GM12878 (cell line): ENCODE results near the gene PPP1CA. TPM values are rescaled to one million over a fixed set of nuclear protein-coding genes. Genes with fewer than 3 reads are reported as not detected.
A peak's percentile ranks its signal among the peaks of the same experiment; 100 is the strongest.

Experiments used
- ATAC-seq: fragments of 200-7000 bp; cut with Tn5 transposase; 3 replicates; pipeline ENCODE4 v1.9.1; 2020; ENCODE audit warnings: mild to moderate bottlenecking, moderate library complexity
- BruUV-seq: library from RNA; stranded (reverse); fragments of 400-500 nt; replicated peaks from 2 replicates; lab custom pipeline; 2021; lab: Mats Ljungman, UMichigan
- CTCF ChIA-PET: fragments of 300-600 bp; sonication (Branson Sonifier 250); formaldehyde crosslinking; extraction: SDS; loops from one replicate; lab custom pipeline; 2021; ENCODE audit warnings: inconsistent platforms; lab: Yijun Ruan, JAX
- POLR2A ChIA-PET: fragments of 350-600 bp; formaldehyde crosslinking; extraction: SDS; loops from one replicate; lab custom pipeline; 2021; ENCODE audit warnings: inconsistent platforms; lab: Charles Lee
- RAD21 ChIA-PET: fragments of 300-600 bp; sonication (Branson Sonifier 250); formaldehyde crosslinking; loops from one replicate; lab custom pipeline; 2023; ENCODE audit warnings: antibody characterized with exemption; ENCODE audit not compliant: unreplicated experiment; lab: Charles Lee
- SMC1A ChIA-PET: fragments of 300-600 bp; sonication (Branson Sonifier 250); formaldehyde crosslinking; loops from one replicate; lab custom pipeline; 2023; ENCODE audit not compliant: unreplicated experiment, uncharacterized antibody; lab: Charles Lee
- DNase-seq: peaks from one replicate; pipeline ENCODE4 v3.0.0-alpha.2; 2011; ENCODE audit warnings: low read depth, low spot score
- FAIRE-seq: peaks from 3 replicates; lab custom pipeline; 2011; peaks lifted over from hg19 to GRCh38; lab: Jason Lieb, UNC
- H2AFZ ChIP-seq: 2 replicates; pipeline ENCODE4 v1.6.0; 2011; ENCODE audit warnings: low read depth, low read length, control low read depth; ENCODE audit not compliant: control insufficient read depth
- H3K27ac ChIP-seq: 2 replicates; pipeline ENCODE4 v1.5.1; 2011; ENCODE audit warnings: control low read depth; ENCODE audit not compliant: control insufficient read depth, insufficient read depth
- H3K27me3 ChIP-seq, 2 experiments: replicated peaks in 1 of 2; 2 replicates each; pipeline versions ENCODE4 v1.6.0 to v1.6.1; 2011; ENCODE audit warnings: low read length in 1 of 2; ENCODE audit not compliant: control insufficient read depth in 2 of 2, insufficient read depth in 2 of 2
- H3K36me3 ChIP-seq, 2 experiments: 2 replicates each; pipeline ENCODE4 v1.5.1; 2011; ENCODE audit warnings: low read length in 1 of 2; ENCODE audit not compliant: control insufficient read depth in 2 of 2, insufficient read depth in 2 of 2
- H3K4me1 ChIP-seq: 2 replicates; pipeline ENCODE4 v1.6.1; 2011; ENCODE audit warnings: mild to moderate bottlenecking, low read length, moderate library complexity, mixed read lengths; ENCODE audit not compliant: control insufficient read depth, insufficient read depth
- H3K4me2 ChIP-seq: 2 replicates; pipeline ENCODE4 v1.6.0; 2011; ENCODE audit warnings: control low read depth; ENCODE audit not compliant: control insufficient read depth, insufficient read depth
- H3K4me3 ChIP-seq: fragments of 200-600 bp; sonication (generic); 2 replicates; pipeline ENCODE4 v1.5.1; 2016
- H3K79me2 ChIP-seq: 2 replicates; pipeline ENCODE4 v1.6.0; 2011; ENCODE audit warnings: low read length; ENCODE audit not compliant: control insufficient read depth, insufficient read depth
- H3K9ac ChIP-seq: 2 replicates; pipeline ENCODE4 v1.8.0; 2011; ENCODE audit warnings: low read length, control low read depth, mixed read lengths; ENCODE audit not compliant: control insufficient read depth, insufficient read depth
- H3K9me3 ChIP-seq: replicated peaks from 3 replicates; pipeline ENCODE4 v1.5.1; 2011; ENCODE audit warnings: mild to moderate bottlenecking, low read length; ENCODE audit not compliant: control insufficient read depth, insufficient read depth
- H4K20me1 ChIP-seq: 2 replicates; pipeline ENCODE4 v1.6.0; 2011; ENCODE audit not compliant: control insufficient read depth, insufficient read depth
- EZH2 ChIP-seq: IDR thresholded peaks from 2 replicates; pipeline ENCODE4 v1.6.1; 2012; ENCODE audit warnings: low read depth, mild to moderate bottlenecking, control low read depth, inconsistent platforms, low read length, borderline replicate concordance; ENCODE audit not compliant: control insufficient read depth
- HDGF ChIP-seq: fragments of 450-650 bp; IDR thresholded peaks from 2 replicates; pipeline ENCODE4 v1.6.1; 2016; ENCODE audit warnings: antibody characterized with exemption
- IKZF1 ChIP-seq: fragments of 450-650 bp; conservative IDR thresholded peaks from 2 replicates; pipeline ENCODE4 v1.6.1; 2017; ENCODE audit warnings: antibody characterized with exemption, mild to moderate bottlenecking
- NBN ChIP-seq: fragments of 450-650 bp; IDR thresholded peaks from 2 replicates; pipeline ENCODE4 v1.6.1; 2016
- PAX5 ChIP-seq: IDR thresholded peaks from 2 replicates; pipeline ENCODE4 v1.6.1; 2011; ENCODE audit warnings: low read depth, low read length, borderline replicate concordance
- POLR2AphosphoS5 ChIP-seq: IDR thresholded peaks from 2 replicates; pipeline ENCODE4 v1.6.1; 2011; ENCODE audit warnings: mild to moderate bottlenecking, low read length, inconsistent platforms
- RAD21 ChIP-seq: IDR thresholded peaks from 2 replicates; pipeline ENCODE4 v1.6.1; 2011; ENCODE audit warnings: mild to moderate bottlenecking, low read depth, low read length, moderate library complexity; ENCODE audit not compliant: insufficient read depth
- RCOR1 ChIP-seq: conservative IDR thresholded peaks from 2 replicates; pipeline ENCODE4 v1.6.1; 2012; ENCODE audit warnings: low read depth, low read length, improper control_type of control experiment
- USF1 ChIP-seq: IDR thresholded peaks from 2 replicates; pipeline ENCODE4 v1.6.1; 2011; ENCODE audit warnings: borderline replicate concordance, low read depth, mild to moderate bottlenecking, moderate library complexity, mixed read lengths, low read length; ENCODE audit not compliant: insufficient read depth; ENCODE audit errors: extremely low read length
- ZNF687 ChIP-seq: fragments of 450-650 bp; IDR thresholded peaks from 2 replicates; pipeline ENCODE4 v1.6.1; 2017; ENCODE audit warnings: mild to moderate bottlenecking, moderate library complexity
- WGBS: methylation state at CpG from one replicate; pipeline ENCODE4 v1.1.6; 2016; ENCODE audit warnings: low lambda C conversion rate; ENCODE audit not compliant: insufficient replicate concordance, insufficient coverage; ENCODE audit errors: missing lambda C conversion rate; 5-methylcytosine and 5-hydroxymethylcytosine counted together
- in situ Hi-C: fragments of 300-500 bp; cut with MboI; formaldehyde crosslinking; loops from 9 replicates; pipeline ENCODE4 v1.14.3; 2018; ENCODE audit warnings: mixed read lengths
- intact Hi-C: fragments of 100-400 bp; cut with micrococcal nuclease; formaldehyde crosslinking; loops from one replicate; pipeline ENCODE4 v1.14.2; 2022; ENCODE audit not compliant: unreplicated experiment
- polyA plus RNA-seq, 11 experiments: library from polyadenylated mRNA; depleted of rRNA in 4 of 11; unstranded in 6 of 11; stranded (reverse) in 5 of 11; fragments of >200 nt; fragmentation: Nextera tagmentation in 4 of 11; fragmentation: Illumina TruSeq in 1 of 11; extraction: Ambion mirVana in 4 of 11; extraction: Trizol in 1 of 11; gene quantifications; 1 replicate in 1 of 11; 2 replicates in 10 of 11; pipeline versions ENCODE4 v1.2.1 to v1.2.3, GENCODE V29; 2011 to 2016; ENCODE audit warnings: inconsistent platforms in 2 of 11, missing spikeins in 2 of 11, low read depth in 1 of 11
- total RNA-seq, 4 experiments: library from RNA; depleted of rRNA in 3 of 4; stranded (reverse); fragments of >200 nt in 3 of 4; fragmentation: Illumina TruSeq in 1 of 4; extraction: Trizol in 1 of 4; gene quantifications; 2 replicates each; pipeline versions ENCODE4 v1.2.1 to v1.2.3, GENCODE V29; 2013 to 2021
- TF ChIP-seq, protein P1 (sequence below): fragments of 450-650 bp; IDR thresholded peaks from 2 replicates; pipeline ENCODE4 v1.6.1; 2016; ENCODE audit warnings: mild to moderate bottlenecking
- TF ChIP-seq, protein P2 (sequence below): fragments of 450-650 bp; IDR thresholded peaks from 2 replicates; pipeline ENCODE4 v1.6.1; 2017; ENCODE audit warnings: antibody characterized with exemption, mild to moderate bottlenecking, moderate library complexity

PPP1CA gene
- total and polyA plus RNA-seq, 10 of the 15 experiments (the other 5 are each of a cell fraction or from before 2014, with no cell fraction given), result 26.4 to 458 (median 240) TPM

DNA sequence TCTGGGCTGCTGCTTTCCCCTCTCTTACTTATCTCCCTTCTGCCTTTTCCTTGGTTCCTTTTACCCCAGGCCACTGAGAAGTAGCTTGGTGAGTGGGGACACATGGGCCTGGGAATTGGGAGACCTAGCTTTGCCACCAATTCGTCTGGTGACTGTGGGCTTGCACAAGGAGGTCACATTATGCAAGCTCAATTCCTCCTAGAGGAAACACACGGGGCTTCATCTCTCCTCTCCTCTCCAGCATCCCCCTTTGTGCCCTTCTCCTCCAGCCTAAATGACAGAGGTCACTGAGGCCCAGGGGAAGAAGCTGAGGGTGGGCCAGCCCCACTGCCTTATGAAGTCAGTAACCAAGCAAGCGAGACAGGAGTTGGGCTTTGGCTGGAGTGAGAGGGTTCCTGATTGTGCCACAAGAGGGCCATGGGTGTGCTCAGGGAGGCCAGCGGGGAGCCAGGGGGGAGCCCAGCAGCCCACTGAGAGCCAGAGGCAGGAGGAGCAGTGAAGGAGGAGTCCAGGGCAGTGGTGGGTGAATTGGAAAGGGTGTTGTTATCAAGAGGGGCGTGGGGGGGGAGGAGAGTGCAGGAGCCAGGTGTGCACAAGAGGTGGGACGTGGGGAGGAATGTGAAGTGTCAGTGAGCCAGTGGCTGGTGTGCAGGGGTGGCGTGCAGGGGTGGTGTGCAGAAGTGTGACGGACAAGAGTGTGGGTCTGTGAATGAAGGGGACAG lies 30.3 kb downstream of the PPP1CA start:
- 34% methylated on average over 7 of the region's 8 CpGs for WGBS
- SMC1A ChIA-PET, result interaction anchor here (1.0 to 21.3 kb wide), 8 partner anchors 10 to 190 kb away, joined by 3 to 646 read pairs (median 4); partner anchors contain the start of genes POLD4 and TBC1D10C
- peaks cover 25% of the 10 kb centered on the region for H3K4me1 ChIP-seq
- TF ChIP-seq, protein P1, sequence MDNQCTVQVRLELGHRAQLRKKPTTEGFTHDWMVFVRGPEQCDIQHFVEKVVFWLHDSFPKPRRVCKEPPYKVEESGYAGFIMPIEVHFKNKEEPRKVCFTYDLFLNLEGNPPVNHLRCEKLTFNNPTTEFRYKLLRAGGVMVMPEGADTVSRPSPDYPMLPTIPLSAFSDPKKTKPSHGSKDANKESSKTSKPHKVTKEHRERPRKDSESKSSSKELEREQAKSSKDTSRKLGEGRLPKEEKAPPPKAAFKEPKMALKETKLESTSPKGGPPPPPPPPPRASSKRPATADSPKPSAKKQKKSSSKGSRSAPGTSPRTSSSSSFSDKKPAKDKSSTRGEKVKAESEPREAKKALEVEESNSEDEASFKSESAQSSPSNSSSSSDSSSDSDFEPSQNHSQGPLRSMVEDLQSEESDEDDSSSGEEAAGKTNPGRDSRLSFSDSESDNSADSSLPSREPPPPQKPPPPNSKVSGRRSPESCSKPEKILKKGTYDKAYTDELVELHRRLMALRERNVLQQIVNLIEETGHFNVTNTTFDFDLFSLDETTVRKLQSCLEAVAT, result 0 out of 2 replicates have a peak, but pooled peaks have one; percentile 27
- TF ChIP-seq USF1 (no peak), POLR2AphosphoS5 (no peak), RCOR1 (no peak), HDGF (peak; percentile 98; the same call in 1 of the 2 replicates), IKZF1 (peak; percentile 10; the same call in 1 of the 2 replicates), PAX5 (0 out of 2 replicates have a peak, but pooled peaks have one; percentile 22), RAD21 (0 out of 2 replicates have a peak, but pooled peaks have one; percentile 22), EZH2 (no peak), ZNF687 (no peak), NBN (peak; percentile 83)
- TF ChIP-seq, protein P2, sequence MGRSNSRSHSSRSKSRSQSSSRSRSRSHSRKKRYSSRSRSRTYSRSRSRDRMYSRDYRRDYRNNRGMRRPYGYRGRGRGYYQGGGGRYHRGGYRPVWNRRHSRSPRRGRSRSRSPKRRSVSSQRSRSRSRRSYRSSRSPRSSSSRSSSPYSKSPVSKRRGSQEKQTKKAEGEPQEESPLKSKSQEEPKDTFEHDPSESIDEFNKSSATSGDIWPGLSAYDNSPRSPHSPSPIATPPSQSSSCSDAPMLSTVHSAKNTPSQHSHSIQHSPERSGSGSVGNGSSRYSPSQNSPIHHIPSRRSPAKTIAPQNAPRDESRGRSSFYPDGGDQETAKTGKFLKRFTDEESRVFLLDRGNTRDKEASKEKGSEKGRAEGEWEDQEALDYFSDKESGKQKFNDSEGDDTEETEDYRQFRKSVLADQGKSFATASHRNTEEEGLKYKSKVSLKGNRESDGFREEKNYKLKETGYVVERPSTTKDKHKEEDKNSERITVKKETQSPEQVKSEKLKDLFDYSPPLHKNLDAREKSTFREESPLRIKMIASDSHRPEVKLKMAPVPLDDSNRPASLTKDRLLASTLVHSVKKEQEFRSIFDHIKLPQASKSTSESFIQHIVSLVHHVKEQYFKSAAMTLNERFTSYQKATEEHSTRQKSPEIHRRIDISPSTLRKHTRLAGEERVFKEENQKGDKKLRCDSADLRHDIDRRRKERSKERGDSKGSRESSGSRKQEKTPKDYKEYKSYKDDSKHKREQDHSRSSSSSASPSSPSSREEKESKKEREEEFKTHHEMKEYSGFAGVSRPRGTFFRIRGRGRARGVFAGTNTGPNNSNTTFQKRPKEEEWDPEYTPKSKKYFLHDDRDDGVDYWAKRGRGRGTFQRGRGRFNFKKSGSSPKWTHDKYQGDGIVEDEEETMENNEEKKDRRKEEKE, result no peak

More for the DNA sequence above, 30.3 kb downstream of the PPP1CA start:
- H4K20me1 ChIP-seq, result peaks cover 8% of the 10 kb centered on the region; the same call in 1 of the 2 replicates
- H3K4me2 ChIP-seq, result no peak overlapping the region
- DNase-seq, result no peak
- no peaks in the 10 kb centered on the region for H3K79me2 ChIP-seq
- ChIA-PET POLR2A (interaction anchor here (0.6 to 5.1 kb wide), 6 partner anchors 9 to 30 kb away, joined by 3 to 42 read pairs (median 8); partner anchors contain the start of genes POLD4 and PPP1CA), CTCF (interaction anchor here (0.6 to 26.2 kb wide), 7 partner anchors 9 to 234 kb away, joined by 3 to 1301 read pairs (median 4); partner anchors contain the start of genes CLCF1, POLD4 and RAD9A), RAD21 (interaction anchor here (1.1 to 6.5 kb wide), 3 partner anchors 11 to 25 kb away, joined by 9 to 122 read pairs (median 11); partner anchors contain the start of gene POLD4)
- H3K9ac ChIP-seq, result no peak overlapping the region
- H3K27me3 ChIP-seq, result peaks cover 2 to 9% of the 10 kb centered on the region in 2 experiments; a peak in 3 of 4 replicates
- H2AFZ ChIP-seq, result no peak overlapping the region
- H3K27ac ChIP-seq, result no peak overlapping the region
- intact Hi-C loops, result loop anchor here (2.0 kb wide), 1 partner anchor 15 kb away; no protein-coding TSS in a partner anchor
- BruUV-seq, result TSS peak; percentile 50
- peak; percentile 67 for ATAC-seq
- in situ Hi-C loops, result no loop called here
- H3K9me3 ChIP-seq, result no peaks in the 10 kb centered on the region
- H3K4me3 ChIP-seq, result no peak overlapping the region
- no peaks in the 10 kb centered on the region for H3K36me3 ChIP-seq
- FAIRE-seq, result peak; percentile 71
